Astrocyte of the cerebellum (primary cell): ENCODE measurements around the gene ZNF501.
A peak's percentile ranks its signal among the peaks of the same experiment; 100 is the strongest.

Source experiments
- DNase-seq: peaks from one replicate; pipeline ENCODE4 v3.0.0-alpha.2; 2011; ENCODE audit warnings: low read depth
- H3K4me3 ChIP-seq: 2 replicates; pipeline ENCODE4 v1.5.1; 2011; ENCODE audit warnings: mild to moderate bottlenecking, low read depth, low read length, moderate library complexity
- in situ Hi-C: cut with HindIII; loops from 2 replicates; pipeline ENCODE4 v1.10.0; 2017; ENCODE audit warnings: low sequenced_read_pairs
- TF ChIP-seq, protein P1 (sequence below): IDR thresholded peaks from 2 replicates; pipeline ENCODE4 v1.5.1; 2012; ENCODE audit warnings: low read length, low read depth, moderate library complexity, mild to moderate bottlenecking; ENCODE audit errors: missing control alignments

ZNF501 gene

DNA sequence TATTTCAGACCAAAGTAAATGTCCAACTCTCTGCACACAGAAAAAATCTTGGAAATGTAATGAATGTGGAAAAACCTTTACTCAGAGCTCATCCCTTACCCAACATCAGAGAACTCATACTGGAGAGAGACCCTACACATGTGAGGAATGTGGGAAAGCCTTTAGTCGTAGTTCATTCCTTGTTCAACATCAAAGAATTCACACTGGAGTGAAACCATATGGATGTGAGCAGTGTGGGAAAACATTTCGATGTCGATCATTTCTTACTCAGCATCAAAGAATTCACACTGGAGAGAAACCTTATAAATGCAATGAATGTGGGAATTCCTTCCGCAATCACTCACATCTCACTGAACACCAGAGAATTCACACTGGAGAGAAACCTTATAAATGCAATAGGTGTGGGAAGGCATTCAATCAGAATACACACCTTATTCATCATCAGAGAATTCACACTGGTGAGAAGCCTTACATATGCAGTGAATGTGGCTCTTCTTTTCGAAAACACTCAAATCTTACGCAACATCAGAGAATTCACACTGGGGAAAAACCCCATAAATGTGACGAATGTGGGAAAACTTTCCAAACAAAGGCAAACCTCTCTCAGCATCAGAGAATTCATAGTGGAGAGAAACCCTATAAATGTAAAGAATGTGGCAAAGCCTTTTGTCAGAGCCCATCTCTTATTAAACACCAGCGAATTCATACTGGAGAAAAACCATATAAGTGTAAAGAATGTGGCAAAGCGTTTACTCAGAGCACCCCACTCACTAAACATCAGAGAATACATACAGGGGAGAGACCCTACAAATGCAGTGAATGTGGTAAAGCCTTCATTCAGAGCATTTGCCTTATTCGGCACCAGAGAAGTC is 8.0 kb upstream of the ZNF501 start:
- in situ Hi-C loops, result no loop called here

DNA sequence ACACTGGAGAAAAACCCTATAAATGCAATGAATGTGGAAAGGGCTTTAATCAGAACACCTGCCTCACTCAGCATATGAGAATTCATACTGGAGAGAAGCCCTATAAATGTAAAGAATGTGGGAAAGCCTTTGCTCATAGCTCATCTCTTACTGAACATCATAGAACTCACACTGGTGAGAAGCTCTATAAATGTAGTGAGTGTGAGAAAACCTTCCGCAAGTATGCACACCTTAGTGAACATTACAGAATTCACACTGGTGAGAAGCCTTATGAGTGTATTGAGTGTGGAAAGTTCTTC is 7.4 kb upstream of the ZNF501 start:
- no peak overlapping the region for H3K4me3 ChIP-seq
- TF ChIP-seq, protein P1, sequence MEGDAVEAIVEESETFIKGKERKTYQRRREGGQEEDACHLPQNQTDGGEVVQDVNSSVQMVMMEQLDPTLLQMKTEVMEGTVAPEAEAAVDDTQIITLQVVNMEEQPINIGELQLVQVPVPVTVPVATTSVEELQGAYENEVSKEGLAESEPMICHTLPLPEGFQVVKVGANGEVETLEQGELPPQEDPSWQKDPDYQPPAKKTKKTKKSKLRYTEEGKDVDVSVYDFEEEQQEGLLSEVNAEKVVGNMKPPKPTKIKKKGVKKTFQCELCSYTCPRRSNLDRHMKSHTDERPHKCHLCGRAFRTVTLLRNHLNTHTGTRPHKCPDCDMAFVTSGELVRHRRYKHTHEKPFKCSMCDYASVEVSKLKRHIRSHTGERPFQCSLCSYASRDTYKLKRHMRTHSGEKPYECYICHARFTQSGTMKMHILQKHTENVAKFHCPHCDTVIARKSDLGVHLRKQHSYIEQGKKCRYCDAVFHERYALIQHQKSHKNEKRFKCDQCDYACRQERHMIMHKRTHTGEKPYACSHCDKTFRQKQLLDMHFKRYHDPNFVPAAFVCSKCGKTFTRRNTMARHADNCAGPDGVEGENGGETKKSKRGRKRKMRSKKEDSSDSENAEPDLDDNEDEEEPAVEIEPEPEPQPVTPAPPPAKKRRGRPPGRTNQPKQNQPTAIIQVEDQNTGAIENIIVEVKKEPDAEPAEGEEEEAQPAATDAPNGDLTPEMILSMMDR, result no peak
- in situ Hi-C loops, result no loop called here
- DNase-seq, result no peak

More for the DNA sequence above, 8.0 kb upstream of the ZNF501 start:
- H3K4me3 ChIP-seq, result no peak overlapping the region
- TF ChIP-seq, protein P1, result no peak
- no peak for DNase-seq

DNA sequence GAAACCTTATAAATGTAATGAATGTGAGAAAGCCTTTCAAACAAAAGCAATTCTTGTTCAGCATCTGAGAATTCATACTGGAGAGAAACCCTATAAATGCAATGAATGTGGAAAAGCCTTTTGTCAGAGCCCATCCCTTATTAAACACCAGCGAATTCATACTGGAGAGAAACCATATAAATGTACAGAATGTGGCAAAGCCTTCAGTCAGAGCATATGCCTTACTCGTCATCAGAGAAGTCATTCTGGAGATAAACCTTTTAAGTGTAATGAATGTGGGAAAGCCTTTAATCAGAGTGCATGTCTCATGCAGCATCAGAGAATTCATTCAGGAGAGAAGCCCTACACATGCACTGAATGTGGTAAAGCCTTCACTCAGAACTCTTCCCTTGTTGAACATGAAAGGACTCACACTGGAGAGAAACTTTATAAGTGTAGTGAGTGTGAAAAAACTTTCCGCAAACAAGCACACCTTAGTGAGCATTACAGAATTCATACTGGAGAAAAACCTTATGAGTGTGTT is 5.3 kb downstream of the ZNF501 start:
- no peak for DNase-seq
- in situ Hi-C loops, result no loop called here
- H3K4me3 ChIP-seq, result no peak overlapping the region
- TF ChIP-seq, protein P1, result no peak

DNA sequence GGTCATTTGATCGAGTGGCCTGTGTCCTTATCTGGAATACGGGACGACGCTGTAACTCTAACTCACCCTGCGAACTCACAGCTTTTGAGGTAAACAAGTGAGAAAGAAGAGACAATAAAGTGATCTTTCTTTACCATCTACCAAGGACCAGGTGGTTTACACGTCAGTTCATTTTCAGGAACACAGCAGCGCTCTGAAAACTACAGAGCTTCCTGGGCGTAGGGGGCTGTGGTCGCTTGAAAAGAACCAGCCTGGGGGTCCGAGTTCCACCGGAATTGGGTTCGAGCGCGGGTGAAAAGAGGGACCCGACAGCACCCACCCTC is 31.6 kb downstream of the ZNF501 start:
- in situ Hi-C loops, result no loop called here
- no peak for DNase-seq
- peak overlapping the region; percentile 76 for H3K4me3 ChIP-seq
- TF ChIP-seq, protein P1, result no peak

DNA sequence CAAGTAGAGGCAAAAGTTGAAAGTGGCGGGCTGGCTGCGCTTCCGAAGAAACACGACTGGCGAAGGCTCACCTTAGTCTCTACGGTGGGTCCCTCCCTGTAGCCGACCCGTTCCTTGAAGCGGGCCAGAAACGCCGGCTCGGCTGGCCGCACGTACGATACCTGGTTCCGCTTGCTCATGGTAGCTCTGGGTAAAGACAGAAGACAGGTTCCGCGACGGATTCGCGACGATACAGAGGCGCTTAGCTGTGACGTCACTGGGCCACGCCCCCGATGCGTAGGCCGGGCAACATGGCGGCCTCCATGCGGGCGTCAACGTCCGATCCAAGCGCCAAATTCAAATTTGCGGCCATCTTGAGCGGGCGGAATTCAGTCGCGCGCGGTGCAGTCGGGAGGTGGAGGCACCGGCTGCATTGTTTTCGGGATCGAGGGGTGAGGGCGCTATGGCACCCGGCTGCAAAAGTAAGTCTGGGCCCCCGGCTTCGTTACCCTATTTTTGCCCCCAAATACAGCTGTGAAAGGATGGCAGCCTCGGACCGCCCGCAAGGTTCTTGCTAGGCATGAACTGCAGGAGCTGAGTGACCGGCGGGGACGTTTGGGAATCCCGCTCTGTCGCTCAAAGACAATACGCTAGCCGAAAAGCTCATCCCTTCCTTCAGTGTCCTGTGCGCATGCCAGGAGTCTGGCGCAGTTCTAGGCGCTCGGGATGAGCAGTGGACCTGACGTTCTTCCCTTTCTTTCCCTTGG is 32.2 kb downstream of the ZNF501 start, which contains the start of the genes KIAA1143 and KIF15:
Gene KIAA1143, minus strand, starts transcription at position 196 of the 746 bp plus-strand sequence. Its CDS starts 17 bp downstream, at position 179.
Gene KIF15, plus strand, starts transcription at position 371 of the 746 bp plus-strand sequence. Its CDS starts 72 bp downstream, at position 443.
- TF ChIP-seq, protein P1, result no peak
- peak; percentile 90 for DNase-seq
- in situ Hi-C loops, result no loop called here
- peak within 1 kb of the TSS; percentile 76 for H3K4me3 ChIP-seq

DNA sequence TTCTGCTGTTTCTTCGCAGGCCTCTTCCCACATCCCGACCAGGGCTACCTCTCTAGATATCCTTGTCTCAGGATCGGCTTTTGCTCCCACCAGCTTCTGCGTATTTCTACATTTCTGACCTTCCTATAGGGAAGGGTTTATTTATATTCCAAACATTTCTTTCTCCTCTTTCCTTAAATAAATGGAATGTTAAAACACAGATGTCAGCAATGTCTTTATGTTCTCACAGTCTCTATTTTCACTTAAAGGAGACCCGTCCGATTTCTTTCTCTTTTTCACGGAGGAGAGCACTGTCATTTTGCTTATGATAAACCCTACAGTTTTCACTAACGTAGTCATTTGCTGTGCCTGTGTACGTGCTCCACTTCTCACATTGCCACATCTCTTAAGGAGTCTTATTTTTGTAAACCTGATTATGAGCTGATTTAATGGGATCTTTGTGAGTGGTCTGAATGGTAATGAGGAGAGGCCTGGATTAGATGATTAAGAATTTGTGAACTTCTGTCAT is 32.8 kb downstream of the ZNF501 start:
- in situ Hi-C loops, result no loop called here
- no peak for DNase-seq
- H3K4me3 ChIP-seq, result peak overlapping the region; percentile 76
- TF ChIP-seq, protein P1, result no peak
